ENCODE results near the gene HDAC10.
A peak's percentile ranks its signal among the peaks of the same experiment; 100 is the strongest.

HDAC10 gene

DNA sequence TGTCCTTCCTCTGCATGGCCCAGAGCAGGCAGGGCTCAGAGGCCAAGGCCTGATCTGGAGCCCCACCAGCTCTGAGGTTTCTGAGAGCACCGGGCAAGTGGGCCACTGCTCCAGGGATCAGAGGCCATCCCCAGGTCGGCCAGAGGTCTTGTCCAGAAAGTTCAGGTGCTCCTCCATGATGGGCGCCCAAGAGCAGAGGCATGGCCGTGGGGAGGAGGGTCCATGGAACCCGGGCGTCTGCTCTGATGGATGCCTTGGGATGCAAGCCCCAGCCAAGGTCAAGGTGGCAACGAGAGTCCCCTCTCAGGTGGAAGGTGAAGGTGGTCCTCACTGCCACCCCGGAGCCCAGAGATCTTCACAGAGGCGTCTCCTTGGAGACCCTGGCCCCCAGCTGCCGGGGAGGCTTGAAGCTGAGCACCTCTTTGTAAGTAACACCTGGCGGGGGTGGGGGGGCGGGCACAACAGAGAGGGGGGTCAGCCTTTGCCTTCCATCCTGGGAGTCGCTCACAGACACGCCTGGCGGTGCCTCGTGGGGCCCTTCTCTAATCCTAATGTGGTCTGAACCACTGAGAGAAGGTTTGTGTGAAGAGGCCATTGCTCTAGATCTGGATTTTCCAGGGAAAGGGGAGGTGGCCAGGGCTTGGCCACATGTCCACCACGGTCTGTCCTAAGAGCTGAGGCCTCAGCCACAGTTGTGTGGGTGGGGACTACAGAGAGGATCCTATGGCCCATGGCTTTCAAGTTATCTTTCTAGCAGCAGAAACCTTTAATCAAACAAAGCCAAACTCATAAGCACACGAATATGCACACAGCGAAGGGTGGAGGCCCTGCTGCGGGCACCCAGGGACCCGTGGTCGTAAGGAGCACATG lies 2.2 kb upstream of the HDAC10 start:
- no peak for DNase-seq

DNA sequence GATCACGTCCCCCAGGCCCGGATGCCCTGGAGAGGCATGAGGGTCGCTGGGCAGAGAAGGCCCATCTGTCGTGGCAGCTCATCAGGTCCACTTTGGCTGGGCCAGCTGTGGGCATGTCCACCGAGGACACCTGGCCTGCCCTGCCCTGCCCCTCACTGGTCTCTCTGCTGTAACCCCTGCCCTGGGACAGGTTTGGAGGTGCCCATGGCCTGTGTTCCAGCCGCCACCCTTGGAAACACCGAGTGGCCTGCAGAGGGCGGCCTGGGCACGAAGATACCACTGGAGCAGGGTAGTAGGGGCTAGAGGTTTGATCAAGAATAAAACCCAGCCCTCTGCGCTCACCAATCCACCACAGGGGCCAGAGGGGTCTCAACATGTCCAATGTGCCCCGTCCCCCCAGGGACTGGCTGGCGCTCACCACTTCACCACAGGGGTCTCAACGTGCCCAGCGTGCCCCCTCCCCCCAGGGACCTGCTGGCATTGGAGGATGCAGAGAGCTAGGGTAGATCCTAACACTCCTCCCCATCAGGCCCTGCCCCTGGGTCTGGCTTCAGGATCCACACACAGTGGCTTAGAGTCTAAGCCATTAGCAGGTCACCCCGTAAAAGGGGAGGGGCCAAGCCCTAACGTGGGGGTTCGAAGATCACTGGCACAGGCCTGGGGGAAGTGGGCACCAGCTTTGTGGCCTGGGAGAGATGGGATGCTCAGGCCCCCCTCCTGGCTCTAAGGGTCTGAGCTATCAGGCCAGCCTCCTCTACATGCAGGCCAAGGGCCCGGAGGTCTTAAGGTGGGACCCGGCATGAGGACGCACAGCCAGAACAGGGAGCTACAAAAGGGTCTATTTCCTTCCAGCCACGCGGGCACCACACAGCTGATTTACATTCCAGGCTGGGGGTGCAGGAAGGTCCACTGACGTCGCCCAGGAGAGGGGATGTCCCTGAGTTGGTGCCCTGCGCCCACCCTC lies 1.3 kb upstream of the HDAC10 start:
- peak; percentile 77 for DNase-seq

DNA sequence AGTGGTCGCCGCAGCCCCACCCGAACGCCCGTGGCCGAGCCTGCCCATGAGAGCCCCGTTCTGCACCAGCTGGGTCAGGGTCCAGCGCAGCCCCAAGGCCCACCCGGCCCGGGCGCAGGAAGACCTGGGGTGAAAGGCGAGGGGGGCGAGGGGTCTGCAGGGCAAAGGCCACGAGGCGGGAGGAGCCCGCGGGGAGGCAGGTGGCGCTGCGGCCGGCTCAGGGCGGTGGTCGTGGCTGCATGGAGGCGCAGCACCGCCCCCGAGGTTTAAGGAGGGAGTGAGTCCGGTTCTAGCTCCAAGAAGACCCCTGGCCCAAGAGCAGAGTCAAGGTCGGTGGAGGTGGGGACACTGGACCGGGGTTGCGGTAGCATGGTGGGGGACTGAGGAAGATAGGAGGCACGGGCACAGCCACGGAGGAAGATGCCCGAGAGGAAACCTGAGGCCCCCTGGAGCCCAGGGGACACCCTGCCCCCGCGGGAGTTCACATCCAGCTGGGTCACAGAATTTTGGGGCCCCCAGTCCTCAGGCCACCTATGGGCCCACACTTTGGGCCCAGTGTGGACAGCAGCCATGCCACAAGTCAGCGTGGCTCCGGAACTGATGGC lies 514 bp upstream of the HDAC10 start:
- no peak for DNase-seq

DNA sequence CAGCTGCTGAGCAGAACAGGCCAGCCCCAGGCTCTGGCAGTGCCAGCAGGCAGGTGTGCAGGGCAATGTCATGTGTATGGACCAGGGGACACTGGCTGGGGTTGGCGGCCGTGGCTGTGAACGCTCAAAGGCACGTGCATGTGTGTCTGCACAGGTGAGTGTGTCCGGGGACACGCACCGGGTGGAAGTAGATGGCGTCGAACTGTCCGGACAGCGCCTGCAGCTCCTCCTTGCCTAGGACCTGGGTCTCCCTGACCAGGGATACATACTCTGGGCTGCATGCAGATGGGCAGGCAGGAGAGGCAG lies 863 bp downstream of the HDAC10 start:
- DNase-seq: no peak

DNA sequence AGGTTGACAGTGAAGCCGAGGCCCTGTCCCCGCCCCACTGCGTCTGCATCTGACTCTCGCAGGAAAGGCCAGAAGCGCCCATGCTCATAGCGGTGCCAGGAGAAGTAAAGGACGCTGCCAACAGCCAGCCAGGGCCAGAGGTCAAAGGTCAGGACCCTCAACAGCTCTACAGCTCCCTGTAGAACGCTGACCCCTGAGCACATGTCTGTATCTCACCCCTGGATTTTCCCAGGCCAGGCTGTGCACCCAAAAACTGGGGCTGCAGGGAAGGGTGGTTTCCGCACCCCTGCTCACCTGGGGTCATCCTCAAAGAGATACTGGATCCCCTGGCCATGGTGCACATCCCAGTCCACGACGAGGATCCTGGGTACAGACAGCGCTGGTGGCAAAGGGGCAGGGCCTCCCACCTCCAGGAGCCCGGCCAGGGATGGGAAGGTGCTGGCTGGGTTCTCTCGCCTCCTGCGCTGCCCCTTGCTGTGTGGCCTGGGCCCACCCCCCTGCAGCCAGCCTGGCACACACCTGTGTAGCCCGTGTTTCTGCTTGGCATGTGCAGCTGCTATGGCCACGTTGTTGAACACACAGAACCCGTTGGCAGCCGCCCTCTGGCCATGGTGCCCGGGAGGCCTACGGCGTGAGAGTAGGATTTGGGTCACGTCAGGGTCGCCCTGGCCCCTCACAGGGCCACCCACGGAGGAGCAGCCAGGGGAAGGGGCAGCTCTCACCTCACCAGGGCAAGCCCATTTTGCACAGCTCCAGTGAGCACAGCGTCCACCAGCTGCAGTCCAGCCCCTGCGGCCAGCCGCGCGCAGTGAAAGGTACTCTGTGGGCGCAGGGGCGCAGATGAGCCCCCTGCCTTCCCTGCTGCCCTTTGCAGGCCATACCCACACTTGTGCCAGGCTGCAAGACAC lies 1.5 kb downstream of the HDAC10 start:
- DNase-seq: no peak

DNA sequence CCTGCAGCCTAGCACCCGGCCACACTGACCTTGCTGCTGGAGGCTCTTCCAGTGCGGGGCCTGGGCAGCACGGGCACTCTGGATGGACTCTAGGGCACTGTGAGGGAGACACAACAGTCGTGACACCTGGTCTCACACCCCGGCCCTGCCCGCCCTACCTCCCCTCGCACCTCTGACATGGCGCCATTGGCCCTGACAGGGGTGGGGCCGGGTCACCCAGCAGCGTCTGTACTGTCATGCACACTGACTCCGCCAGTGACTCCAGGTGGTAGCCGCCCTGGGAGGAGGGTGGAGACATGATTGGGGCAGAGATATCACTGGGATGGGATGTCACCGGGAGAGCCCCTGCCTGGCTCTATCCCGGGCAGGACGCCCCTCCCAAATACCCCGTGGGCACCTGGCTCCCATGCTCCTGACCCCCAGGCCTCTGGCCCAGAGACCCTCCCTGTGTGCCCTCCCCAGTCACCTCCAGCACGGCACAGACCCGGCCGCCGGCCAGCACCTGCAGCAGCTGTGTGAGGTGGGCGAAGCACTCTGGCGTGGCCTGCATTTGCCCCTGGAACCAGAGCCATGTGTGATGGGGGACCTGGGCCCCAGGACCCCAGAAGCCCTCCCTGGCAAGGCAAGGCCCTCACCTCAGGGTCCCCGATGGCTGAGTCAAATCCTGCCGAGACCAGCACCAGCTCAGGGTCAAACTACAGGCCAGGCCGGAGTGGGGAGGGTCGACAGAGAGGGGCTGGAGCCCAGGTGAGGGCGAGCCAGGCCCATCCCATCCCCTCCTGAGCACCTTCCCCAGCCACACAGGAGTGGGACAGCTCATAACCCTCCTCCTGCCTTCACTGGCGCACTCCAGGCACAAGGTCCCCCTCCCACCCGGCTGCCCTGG lies 2.6 kb downstream of the HDAC10 start:
- no peak for DNase-seq

DNA sequence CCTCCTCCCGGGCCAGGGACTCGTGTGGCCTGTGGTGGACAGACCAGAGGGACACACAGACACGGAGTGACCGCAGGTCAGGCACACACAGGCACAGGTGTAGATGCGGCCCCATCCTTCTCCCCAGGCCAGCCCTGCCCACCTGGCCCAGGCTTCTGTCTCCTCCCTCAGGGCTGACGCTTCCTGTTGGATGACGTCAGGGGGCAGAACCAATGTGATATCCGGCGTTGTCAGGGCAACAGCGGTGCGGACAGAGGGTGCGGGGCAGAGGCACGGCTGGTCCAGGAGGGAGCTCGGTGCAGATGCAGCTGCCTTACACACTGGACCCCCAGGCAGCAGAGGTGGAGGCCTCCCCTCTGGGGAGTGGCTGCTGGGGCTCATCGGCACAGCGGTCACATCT lies 3.3 kb downstream of the HDAC10 start:
- DNase-seq: no peak

DNA sequence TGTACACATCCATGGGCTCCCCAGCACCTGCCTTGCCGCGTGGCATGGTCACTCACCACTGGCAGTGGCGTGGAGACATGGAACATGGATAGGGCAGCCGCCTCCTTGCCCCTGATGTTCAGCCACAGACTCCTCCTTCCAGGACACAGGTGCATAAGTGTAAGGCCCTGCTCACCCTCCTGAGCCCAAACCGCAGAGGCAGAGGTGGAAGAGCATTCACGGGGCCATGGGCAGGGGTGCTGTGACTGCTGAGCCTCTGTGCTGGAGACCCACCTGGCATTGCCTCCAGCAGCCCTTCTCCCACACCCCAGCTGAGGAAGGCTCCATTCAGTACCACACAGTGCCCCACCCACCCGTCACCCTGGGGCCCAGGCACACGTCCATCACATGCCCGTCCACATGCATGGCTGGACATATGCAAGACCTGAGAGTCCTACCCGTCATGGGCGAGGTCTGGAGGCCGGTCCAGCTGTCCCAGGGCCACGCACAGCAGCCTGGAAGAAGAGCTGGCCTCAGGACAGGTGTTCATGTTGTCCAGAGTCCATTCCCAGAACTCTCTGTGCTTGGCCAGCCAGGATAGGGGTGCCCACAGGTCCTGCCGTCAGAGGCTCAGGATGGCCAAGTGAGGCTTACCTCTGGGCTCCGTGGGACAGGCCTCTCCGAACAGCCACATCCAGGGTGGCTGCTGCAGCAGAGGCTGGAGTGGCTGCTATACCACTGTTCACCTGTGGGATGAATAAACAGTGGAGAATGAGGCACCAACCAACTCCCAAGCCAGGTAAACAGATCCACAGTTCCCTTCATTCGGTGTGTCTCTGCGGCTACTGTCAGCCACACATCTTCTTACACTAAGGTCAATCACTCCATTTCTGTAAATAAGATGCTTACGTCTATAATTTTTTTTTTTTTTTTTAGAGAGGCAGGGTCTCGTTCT lies 4.6 kb downstream of the HDAC10 start:
- DNase-seq: no peak

DNA sequence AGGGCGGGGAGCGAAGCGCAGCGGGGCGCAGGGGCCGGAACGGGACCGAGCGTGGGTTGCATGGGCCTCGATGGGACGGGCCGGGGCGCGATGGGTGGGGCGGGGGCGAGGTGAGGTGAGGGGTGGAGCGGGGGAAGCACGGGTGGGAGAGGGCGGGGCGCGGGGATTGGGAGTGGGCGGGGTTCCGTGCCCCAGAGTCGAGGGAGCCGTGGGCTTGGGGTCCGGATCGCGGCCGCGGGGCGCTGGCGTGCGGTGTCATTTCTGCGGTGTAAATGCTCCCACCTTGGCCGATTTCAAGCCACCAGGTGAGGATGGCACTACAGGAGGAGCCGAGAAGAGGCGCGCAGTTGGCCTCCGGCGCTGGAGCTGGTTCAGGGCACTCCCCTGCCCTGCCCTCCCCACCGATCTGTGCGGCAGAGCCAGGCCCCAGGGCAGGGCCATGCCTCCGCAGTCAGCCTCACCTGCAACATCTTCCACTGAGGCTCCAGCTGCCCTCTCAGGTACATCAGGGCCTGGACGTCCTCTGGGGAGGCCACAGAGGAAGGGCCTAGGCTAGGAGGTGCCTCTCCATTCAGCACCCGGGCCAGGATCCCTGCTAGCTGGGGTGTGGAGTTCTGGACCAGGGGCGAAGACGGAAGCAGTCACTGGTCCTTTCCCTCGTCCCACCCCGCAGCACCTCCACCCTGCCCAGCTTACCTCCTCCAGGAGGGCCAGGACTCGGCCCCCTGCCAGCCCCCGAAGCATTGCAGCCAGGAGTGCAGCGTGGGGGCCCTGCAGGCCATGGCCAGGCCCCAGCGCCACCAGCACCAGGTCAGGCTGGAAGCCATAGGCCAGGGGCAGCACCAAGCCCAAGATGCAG lies 5.6 kb downstream of the HDAC10 start:
- no peak for DNase-seq

DNA sequence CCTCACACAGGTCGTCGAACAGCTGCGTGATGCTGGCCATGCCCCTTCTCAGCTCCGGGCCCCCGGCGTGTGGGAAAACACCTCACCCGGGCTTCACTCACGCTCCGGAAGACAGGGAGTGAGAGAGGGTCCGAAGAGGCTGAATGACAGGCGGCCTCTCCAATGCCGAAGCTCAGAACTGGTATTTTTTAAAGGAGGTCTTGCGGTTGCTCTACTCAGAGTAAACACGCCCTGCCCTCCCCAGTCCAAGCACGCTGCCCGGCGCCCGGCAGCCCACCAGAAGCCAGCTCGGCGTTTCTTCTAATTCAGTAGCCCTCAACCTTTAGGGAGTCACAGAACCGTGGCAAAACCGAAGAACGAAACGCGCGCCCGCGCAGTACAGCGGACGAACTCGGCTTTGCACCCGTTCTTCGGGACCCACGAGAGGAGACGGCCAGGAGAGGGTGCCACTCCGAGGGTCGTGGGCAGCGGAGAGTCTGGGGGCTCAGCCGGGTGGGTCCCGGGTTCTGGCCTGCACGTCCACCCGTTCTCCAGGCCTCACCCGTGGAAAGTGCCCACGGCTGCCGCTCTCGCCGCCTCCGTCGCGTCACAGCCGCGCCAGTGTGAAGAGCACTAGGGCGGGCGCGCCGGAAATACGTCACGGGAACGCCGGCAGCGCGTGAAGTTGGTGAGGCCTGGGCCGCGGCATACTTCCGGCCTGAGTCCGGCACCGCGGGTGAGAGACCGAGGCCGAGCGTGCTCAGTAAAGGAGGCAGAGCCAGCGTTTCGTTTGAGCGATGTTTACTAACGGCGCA lies 6.4 kb downstream of the HDAC10 start, which contains the start of gene TUBGCP6:
TSS of gene TUBGCP6 (minus strand) at position 604 of the 794 bp plus-strand sequence. CDS start at position 40, 564 bp downstream.
- DNase-seq: peak; percentile 94

DNA sequence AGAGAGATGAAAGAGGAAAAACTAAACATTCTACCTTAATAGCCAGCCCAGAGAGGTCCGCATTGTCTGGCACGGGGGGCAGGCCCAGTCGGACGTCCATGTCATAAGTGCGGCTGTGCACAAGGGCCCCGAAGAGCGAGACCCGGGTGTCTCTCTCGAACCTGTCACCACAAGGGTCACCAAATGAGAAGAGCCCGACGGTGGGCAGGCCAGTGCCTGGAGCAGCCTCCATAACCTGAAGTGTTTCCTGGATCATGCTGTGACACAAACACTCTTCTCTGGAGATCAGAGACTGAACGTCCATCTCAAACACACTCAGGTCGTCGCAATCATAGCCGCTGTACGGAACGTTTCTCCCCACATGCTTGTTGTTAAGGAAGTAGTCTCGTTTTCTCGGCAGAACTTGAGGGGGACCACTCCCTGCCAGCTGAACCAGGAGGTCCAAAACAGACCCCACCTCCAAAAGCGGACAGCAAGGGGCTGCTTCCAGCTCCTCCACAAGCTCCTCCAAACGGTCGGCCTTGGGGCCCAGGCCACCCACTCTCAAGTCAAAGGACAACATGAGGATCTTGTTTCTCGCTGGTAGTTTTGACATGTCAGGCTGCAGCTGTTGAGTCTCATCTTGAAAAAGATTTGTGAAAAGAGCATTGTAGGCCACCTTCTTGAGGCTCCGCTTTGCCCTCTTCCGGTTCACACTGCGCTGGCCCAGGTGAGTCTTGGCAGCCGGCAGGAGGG lies 7.2 kb downstream of the HDAC10 start:
- no peak for DNase-seq

DNA sequence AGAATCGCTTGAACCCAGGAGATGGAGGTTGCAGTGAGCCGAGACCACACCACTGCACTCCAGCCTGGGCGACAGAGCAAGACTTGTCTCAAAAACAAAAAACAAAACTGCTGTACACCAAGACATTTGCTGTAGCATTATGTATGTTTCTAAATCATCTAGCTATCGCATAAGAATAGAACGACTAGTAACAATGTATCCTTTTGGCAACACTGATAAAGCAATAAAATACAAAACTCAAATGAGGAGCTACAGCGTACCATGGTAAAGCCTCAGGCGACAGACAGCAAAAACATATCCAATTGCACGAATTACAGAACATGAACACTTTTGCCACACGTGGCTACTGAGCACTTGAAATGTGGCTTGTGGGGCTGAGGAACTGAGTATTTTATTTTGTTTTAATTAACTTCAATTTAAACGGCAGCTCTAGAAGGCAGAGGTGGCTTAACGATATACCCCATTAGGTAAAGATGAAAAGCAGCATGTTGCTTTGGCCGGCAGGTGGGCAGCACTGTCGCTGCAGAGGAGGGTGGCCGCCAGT lies 8.6 kb downstream of the HDAC10 start:
- no peak for DNase-seq

DNA sequence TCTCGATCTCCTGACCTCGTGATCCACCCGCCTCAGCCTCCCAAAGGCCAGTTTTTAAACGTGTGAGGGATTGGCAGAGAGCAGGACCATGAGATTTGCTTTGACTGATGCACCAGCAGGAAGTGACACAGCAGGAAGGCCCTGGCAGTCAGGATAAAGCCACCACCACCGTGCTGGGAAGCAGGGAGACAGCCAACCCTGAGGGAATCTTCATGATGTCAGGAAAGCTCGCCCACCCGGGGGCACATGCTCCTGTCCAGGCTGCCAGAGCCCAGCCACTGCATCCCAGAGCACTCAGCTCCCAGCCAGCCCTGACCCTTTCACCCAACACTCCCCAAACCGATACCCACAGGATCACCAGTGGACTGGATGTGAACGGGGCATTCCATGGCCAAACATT lies 12.3 kb downstream of the HDAC10 start:
- DNase-seq: no peak

DNA sequence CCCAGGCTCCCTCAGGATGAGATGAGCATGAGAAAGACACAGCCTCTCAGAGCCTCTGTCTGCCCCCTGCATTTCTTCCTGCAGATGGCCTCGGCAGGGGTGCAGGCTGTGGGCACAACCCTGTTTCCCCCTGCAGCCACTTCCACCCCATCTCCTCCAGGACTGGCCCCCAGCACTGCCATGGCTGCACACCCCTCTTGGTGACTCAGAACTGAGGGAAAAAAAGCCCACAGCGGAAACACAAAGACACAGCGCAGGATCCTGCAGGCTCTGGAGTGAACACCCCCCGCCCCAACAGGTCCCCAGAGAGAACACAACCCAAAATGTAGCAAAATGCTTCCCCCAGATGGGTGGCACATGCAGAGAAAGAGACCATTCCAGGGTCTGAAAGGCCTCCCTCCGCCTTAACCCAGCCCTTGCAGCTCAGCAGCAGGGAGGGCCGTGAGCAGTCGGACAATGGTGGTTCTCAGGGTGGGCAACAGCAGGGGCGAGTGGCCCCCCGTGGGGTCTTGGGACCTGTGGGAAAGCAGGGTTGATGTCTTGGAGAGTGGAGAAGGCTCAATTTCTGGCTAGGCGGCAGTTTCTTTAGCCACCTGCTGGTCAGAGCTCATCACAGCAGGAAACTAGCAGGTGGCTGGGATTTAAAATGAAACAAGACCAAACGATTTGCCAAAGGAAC lies 14.2 kb downstream of the HDAC10 start:
- no peak for DNase-seq

DNA sequence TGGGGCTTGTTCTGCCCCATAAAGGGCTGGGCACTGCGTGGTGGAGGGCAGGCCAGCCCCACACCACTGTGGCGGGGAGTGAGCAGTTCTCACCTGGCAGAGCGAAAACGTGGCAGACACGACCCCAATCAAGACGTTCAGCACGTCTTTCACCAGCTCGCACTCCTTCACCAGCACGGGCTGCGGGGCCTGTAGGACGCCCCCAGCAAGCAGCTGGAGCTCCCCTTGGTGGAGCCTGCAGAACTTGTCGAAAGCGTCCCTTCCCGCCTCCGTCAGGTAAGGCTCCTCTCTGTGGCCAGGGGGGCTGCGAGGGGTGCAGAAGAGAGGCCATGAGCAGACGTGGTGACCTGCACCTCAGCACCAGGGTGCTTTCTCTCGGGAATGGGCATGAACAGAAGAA lies 17.8 kb downstream of the HDAC10 start:
- DNase-seq: no peak

DNA sequence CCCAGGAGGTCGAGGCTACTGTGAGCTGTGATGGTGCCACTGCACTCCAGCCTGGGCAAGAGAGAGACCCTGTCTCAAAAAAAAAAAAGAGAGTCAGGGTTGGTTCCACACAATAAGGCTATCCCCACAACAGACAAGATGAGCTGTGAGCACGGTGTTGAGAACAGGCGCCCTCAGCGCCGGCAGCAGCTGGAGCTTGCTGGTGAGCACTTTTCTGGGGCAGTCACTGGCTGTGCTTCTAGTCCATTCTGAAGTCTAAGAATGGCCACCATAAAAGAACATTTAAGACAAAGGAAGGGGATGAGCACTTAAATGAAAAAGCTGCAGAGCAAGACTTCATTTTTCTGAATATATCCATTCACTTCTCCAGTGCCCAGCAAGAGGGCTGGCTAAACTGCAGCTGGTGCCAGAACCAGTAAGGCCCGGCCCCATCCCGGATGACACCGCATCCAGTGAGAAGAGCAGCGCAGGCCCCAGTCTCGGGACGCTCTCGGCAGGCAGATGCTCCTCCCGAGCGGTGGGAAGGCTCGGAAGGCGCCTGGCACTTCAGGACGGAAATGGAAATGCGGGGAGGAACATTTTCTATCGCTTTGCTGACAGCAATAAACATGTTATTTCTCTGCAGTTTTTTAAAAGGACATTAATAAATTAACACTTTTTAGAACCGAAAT lies 18.4 kb downstream of the HDAC10 start:
- DNase-seq: no peak
